Sigmoid colon (tissue), 4 donors: ENCODE measurements around the gene COPZ1.
"Not testable (repeated sequence)": the region's sequence is repeated elsewhere in the genome, so short reads cannot be mapped to it uniquely, and the experiment has no call there.

ENCODE experiments used
- POLR2A ChIP-seq, 2 donors: fragments of 450-650 bp; IDR thresholded peaks; one replicate each; pipeline ENCODE4 v1.6.1; 2016; ENCODE audit warnings: antibody characterized with exemption in 2 of 2, mild to moderate bottlenecking in 2 of 2, moderate library complexity in 2 of 2
- POLR2AphosphoS5 ChIP-seq, 4 donors: sonication (generic); formaldehyde crosslinking; IDR thresholded peaks; one replicate each; pipeline ENCODE4 v1.6.1; 2017; ENCODE audit warnings: antibody characterized with exemption in 4 of 4
- TF ChIP-seq, protein P1 (sequence below), 4 experiments: fragments of 450-650 bp in 3 of 4; fragments of 200-600 bp in 1 of 4; IDR thresholded peaks; one replicate each; pipeline ENCODE4 v1.5.1; 2016 to 2019; ENCODE audit warnings: antibody characterized with exemption in 4 of 4, mild to moderate bottlenecking in 3 of 4, moderate library complexity in 2 of 4

DNA sequence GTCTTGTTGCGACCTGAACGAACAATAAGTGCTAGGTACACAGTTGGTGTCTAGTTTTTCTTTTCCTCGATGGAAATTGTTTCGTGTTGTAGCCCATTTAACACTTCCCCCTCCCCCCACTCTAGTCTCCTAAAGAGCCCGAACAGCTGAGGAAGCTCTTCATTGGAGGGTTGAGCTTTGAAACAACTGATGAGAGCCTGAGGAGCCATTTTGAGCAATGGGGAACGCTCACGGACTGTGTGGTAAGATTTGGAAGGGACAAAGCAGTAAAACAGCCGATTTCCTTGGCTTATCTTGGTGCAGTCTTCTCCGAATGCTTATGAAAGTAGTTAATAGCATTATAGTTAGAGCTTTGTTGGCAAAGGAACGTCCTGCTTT, 43.7 kb upstream of the COPZ1 start:
- TF ChIP-seq, protein P1, sequence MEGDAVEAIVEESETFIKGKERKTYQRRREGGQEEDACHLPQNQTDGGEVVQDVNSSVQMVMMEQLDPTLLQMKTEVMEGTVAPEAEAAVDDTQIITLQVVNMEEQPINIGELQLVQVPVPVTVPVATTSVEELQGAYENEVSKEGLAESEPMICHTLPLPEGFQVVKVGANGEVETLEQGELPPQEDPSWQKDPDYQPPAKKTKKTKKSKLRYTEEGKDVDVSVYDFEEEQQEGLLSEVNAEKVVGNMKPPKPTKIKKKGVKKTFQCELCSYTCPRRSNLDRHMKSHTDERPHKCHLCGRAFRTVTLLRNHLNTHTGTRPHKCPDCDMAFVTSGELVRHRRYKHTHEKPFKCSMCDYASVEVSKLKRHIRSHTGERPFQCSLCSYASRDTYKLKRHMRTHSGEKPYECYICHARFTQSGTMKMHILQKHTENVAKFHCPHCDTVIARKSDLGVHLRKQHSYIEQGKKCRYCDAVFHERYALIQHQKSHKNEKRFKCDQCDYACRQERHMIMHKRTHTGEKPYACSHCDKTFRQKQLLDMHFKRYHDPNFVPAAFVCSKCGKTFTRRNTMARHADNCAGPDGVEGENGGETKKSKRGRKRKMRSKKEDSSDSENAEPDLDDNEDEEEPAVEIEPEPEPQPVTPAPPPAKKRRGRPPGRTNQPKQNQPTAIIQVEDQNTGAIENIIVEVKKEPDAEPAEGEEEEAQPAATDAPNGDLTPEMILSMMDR (IDR thresholded peaks at IDR 0.05), result not testable (repeated sequence)
- TF ChIP-seq POLR2A, POLR2AphosphoS5 (IDR thresholded peaks at IDR 0.05): not testable (repeated sequence)
